BLaER1 (cell line): ENCODE results near the gene DGKZ.
"Not testable (repeated sequence)": the region's sequence is repeated elsewhere in the genome, so short reads cannot be mapped to it uniquely, and the experiment has no call there.

Experiments
- H3K27ac ChIP-seq: shearing (Covaris generic); formaldehyde crosslinking; 2 replicates; pipeline ENCODE4 v1.8.1; 2022
- H3K27me3 ChIP-seq: shearing (Covaris generic); formaldehyde crosslinking; 2 replicates; pipeline ENCODE4 v1.8.1; 2022
- H3K36me3 ChIP-seq: shearing (Covaris generic); formaldehyde crosslinking; 2 replicates; pipeline ENCODE4 v1.8.1; 2022
- H3K4me1 ChIP-seq: shearing (Covaris generic); formaldehyde crosslinking; 2 replicates; pipeline ENCODE4 v1.8.1; 2022
- H3K4me2 ChIP-seq: shearing (Covaris generic); formaldehyde crosslinking; 2 replicates; pipeline ENCODE4 v1.8.1; 2022
- H3K4me3 ChIP-seq: shearing (Covaris generic); formaldehyde crosslinking; 2 replicates; pipeline ENCODE4 v1.8.1; 2022
- H3K9ac ChIP-seq: shearing (Covaris generic); formaldehyde crosslinking; 2 replicates; pipeline ENCODE4 v1.8.1; 2022
- H3K9me3 ChIP-seq: shearing (Covaris generic); formaldehyde crosslinking; 2 replicates; pipeline ENCODE4 v1.8.1; 2022
- H4K20me1 ChIP-seq: shearing (Covaris generic); formaldehyde crosslinking; 2 replicates; pipeline ENCODE4 v1.8.1; 2022
- Cebpa-rat ChIP-seq: shearing (Covaris generic); IDR thresholded peaks from 2 replicates; pipeline ENCODE4 v1.8.1; 2022

Gene DGKZ

GRCh38 chr11:46346886-46347636, at the start of gene DGKZ:
Gene DGKZ (plus strand): TSS chr11:46347463. CDS start chr11:46347660, 197 bp downstream.
- H3K9me3 ChIP-seq, result no peaks in the 10 kb centered on the region
- H3K4me3 ChIP-seq, result peak within 1 kb of the TSS; percentile 96
- peaks cover 16% of the 10 kb centered on the region for H3K36me3 ChIP-seq
- peak within 1 kb of the TSS; percentile 94 for H3K27ac ChIP-seq
- peak within 1 kb of the TSS; percentile 94 for H3K9ac ChIP-seq
- peaks cover 44% of the 10 kb centered on the region for H4K20me1 ChIP-seq
- H3K27me3 ChIP-seq, result peaks cover 9% of the 10 kb centered on the region; the same call in 1 of the 2 replicates
- peaks cover 82% of the 10 kb centered on the region for H3K4me1 ChIP-seq
- H3K4me2 ChIP-seq, result peak within 1 kb of the TSS; percentile 99
- TF ChIP-seq Cebpa-rat, result no peak

- TF ChIP-seq Cebpa-rat, result no peak
- no peak overlapping the region for H3K4me3 ChIP-seq
- no peaks in the 10 kb centered on the region for H4K20me1 ChIP-seq
- peaks cover 8% of the 10 kb centered on the region for H3K27me3 ChIP-seq
- no peaks in the 10 kb centered on the region for H3K9me3 ChIP-seq
- H3K4me1 ChIP-seq, result peaks cover 12% of the 10 kb centered on the region
- H3K9ac ChIP-seq, result no peak overlapping the region
- no peak overlapping the region for H3K27ac ChIP-seq
- no peaks in the 10 kb centered on the region for H3K36me3 ChIP-seq
- no peak overlapping the region for H3K4me2 ChIP-seq
These were observed 48.4 kb upstream of the DGKZ start for GRCh38 chr11:46298699-46299433.

GRCh38 chr11:46299451-46299961, 47.8 kb upstream of the DGKZ start:
- no peak for TF ChIP-seq Cebpa-rat
- Histone ChIP-seq H3K27me3 (peaks cover 8% of the 10 kb centered on the region), H3K4me1 (peaks cover 12% of the 10 kb centered on the region), H3K36me3 (no peaks in the 10 kb centered on the region), H3K9me3 (no peaks in the 10 kb centered on the region), H3K4me2 (no peak overlapping the region), H3K27ac (no peak overlapping the region), H3K9ac (no peak overlapping the region), H3K4me3 (no peak overlapping the region), H4K20me1 (no peaks in the 10 kb centered on the region)

- Histone ChIP-seq H3K9me3 (no peaks in the 10 kb centered on the region), H3K4me3 (no peak overlapping the region), H3K27ac (no peak overlapping the region), H3K4me2 (no peak overlapping the region), H3K4me1 (peaks cover 7% of the 10 kb centered on the region), H3K36me3 (no peaks in the 10 kb centered on the region), H3K27me3 (peaks cover 8% of the 10 kb centered on the region), H3K9ac (no peak overlapping the region), H4K20me1 (no peaks in the 10 kb centered on the region)
- no peak for TF ChIP-seq Cebpa-rat
These were observed 47.0 kb upstream of the DGKZ start for GRCh38 chr11:46300270-46300669.

- Histone ChIP-seq H3K36me3 (no peaks in the 10 kb centered on the region), H3K4me2 (no peak overlapping the region), H3K27ac (no peak overlapping the region), H3K27me3 (no peaks in the 10 kb centered on the region), H3K9ac (no peak overlapping the region), H3K4me3 (no peak overlapping the region), H4K20me1 (no peaks in the 10 kb centered on the region), H3K4me1 (peaks cover 9% of the 10 kb centered on the region), H3K9me3 (no peaks in the 10 kb centered on the region)
- TF ChIP-seq Cebpa-rat, result no peak
These were observed 44.4 kb upstream of the DGKZ start for GRCh38 chr11:46302866-46303265.

GRCh38 chr11:46304036-46304435, 43.2 kb upstream of the DGKZ start:
- not testable (repeated sequence) for H3K27ac ChIP-seq, H3K27me3 ChIP-seq, H3K36me3 ChIP-seq, H3K4me2 ChIP-seq, H3K9me3 ChIP-seq, H4K20me1 ChIP-seq, H3K9ac ChIP-seq, H3K4me3 ChIP-seq
- H3K4me1 ChIP-seq, result peaks cover 21% of the 10 kb centered on the region

GRCh38 chr11:46304605-46305179, 42.6 kb upstream of the DGKZ start:
- no peaks in the 10 kb centered on the region for H3K9me3 ChIP-seq
- H3K9ac ChIP-seq, result no peak overlapping the region
- peaks cover 28% of the 10 kb centered on the region for H3K4me1 ChIP-seq
- H3K36me3 ChIP-seq, result no peaks in the 10 kb centered on the region
- no peak overlapping the region for H3K4me3 ChIP-seq
- H3K27ac ChIP-seq, result no peak overlapping the region
- H3K4me2 ChIP-seq, result no peak overlapping the region
- H3K27me3 ChIP-seq, result no peaks in the 10 kb centered on the region
- no peak for TF ChIP-seq Cebpa-rat
- H4K20me1 ChIP-seq, result no peaks in the 10 kb centered on the region

GRCh38 chr11:46305295-46305694, 42.0 kb upstream of the DGKZ start:
- H3K4me3 ChIP-seq, result no peak overlapping the region
- no peaks in the 10 kb centered on the region for H3K9me3 ChIP-seq
- no peak overlapping the region for H3K27ac ChIP-seq
- H3K36me3 ChIP-seq, result no peaks in the 10 kb centered on the region
- peaks cover 34% of the 10 kb centered on the region for H3K4me1 ChIP-seq
- no peaks in the 10 kb centered on the region for H3K27me3 ChIP-seq
- H4K20me1 ChIP-seq, result no peaks in the 10 kb centered on the region
- no peak overlapping the region for H3K4me2 ChIP-seq
- TF ChIP-seq Cebpa-rat, result no peak
- H3K9ac ChIP-seq, result no peak overlapping the region

GRCh38 chr11:46306296-46306853, 40.9 kb upstream of the DGKZ start:
- Histone ChIP-seq H4K20me1 (no peaks in the 10 kb centered on the region), H3K4me3 (no peak overlapping the region), H3K36me3 (no peaks in the 10 kb centered on the region), H3K4me2 (no peak overlapping the region), H3K27ac (no peak overlapping the region), H3K4me1 (peaks cover 34% of the 10 kb centered on the region), H3K27me3 (no peaks in the 10 kb centered on the region), H3K9ac (no peak overlapping the region), H3K9me3 (no peaks in the 10 kb centered on the region)
- TF ChIP-seq Cebpa-rat, result no peak
